Epithelial cell of proximal tubule (primary cell): Measurements from ENCODE around the gene FBXO39. TPM values are rescaled to one million over a fixed set of nuclear protein-coding genes. Genes with fewer than 3 reads are reported as not detected.

Experiments used
- DNase-seq: peaks from one replicate; pipeline ENCODE4 v3.0.0-alpha.2; 2011; ENCODE audit warnings: low read depth
- H3K4me3 ChIP-seq: 2 replicates; pipeline ENCODE4 v1.5.1; 2011; ENCODE audit warnings: low read depth, mild to moderate bottlenecking, low read length
- total RNA-seq: library from RNA; depleted of rRNA; stranded (reverse); fragments of >200 nt; gene quantifications from 2 replicates; pipeline ENCODE4 v1.2.3, GENCODE V29; 2015
- TF ChIP-seq, protein P1 (sequence below): conservative IDR thresholded peaks from 2 replicates; pipeline ENCODE4 v1.5.1; 2012; ENCODE audit warnings: low read depth, mild to moderate bottlenecking, low read length

The FBXO39 gene
- total RNA-seq, 1 donor from 2014 or later = not detected

GRCh38 chr17:6787081-6787693 is 11.2 kb downstream of the FBXO39 start:
- TF ChIP-seq, protein P1, sequence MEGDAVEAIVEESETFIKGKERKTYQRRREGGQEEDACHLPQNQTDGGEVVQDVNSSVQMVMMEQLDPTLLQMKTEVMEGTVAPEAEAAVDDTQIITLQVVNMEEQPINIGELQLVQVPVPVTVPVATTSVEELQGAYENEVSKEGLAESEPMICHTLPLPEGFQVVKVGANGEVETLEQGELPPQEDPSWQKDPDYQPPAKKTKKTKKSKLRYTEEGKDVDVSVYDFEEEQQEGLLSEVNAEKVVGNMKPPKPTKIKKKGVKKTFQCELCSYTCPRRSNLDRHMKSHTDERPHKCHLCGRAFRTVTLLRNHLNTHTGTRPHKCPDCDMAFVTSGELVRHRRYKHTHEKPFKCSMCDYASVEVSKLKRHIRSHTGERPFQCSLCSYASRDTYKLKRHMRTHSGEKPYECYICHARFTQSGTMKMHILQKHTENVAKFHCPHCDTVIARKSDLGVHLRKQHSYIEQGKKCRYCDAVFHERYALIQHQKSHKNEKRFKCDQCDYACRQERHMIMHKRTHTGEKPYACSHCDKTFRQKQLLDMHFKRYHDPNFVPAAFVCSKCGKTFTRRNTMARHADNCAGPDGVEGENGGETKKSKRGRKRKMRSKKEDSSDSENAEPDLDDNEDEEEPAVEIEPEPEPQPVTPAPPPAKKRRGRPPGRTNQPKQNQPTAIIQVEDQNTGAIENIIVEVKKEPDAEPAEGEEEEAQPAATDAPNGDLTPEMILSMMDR = no peak
- no peak for DNase-seq
- H3K4me3 ChIP-seq = no peak overlapping the region

- TF ChIP-seq, protein P1 = no peak
- no peak overlapping the region for H3K4me3 ChIP-seq
- no peak for DNase-seq
These were observed 13.1 kb downstream of the FBXO39 start for GRCh38 chr17:6789146-6789545.

GRCh38 chr17:6793748-6794493 is 17.9 kb downstream of the FBXO39 start:
- TF ChIP-seq, protein P1 = no peak
- no peak overlapping the region for H3K4me3 ChIP-seq
- no peak for DNase-seq

GRCh38 chr17:6796017-6796886 is 20.2 kb downstream of the FBXO39 start:
- no peak overlapping the region for H3K4me3 ChIP-seq
- TF ChIP-seq, protein P1 = no peak
- no peak for DNase-seq

DNA sequence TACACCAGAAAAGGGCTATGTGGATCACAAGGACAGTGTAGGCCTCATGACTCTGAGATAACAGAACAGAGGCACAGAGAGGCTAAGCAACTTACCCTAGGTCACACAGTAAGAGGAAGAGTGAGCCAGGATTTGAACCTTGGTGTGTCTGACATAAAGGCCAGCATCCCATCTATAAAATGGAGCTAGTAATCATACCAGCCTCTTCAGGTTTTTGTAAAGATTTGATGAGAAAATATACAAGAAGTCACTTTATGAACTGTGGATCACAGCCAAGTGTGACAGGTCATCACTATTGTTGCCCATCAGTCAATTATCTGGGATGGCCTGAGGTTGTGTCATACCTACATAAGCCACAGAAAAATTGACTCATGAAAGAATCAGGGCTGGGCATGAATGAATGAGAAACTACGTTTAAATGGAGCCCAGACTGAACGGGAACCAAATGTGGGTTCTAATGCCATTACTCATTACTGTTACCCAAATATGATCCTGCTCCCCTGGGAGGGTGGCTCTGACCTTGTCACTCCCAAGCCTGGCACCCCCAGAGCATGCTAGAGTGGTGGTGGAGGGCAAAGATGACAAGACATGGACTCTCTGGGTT is 21.0 kb downstream of the FBXO39 start:
- no peak overlapping the region for H3K4me3 ChIP-seq
- no peak for DNase-seq
- TF ChIP-seq, protein P1 = no peak

DNA sequence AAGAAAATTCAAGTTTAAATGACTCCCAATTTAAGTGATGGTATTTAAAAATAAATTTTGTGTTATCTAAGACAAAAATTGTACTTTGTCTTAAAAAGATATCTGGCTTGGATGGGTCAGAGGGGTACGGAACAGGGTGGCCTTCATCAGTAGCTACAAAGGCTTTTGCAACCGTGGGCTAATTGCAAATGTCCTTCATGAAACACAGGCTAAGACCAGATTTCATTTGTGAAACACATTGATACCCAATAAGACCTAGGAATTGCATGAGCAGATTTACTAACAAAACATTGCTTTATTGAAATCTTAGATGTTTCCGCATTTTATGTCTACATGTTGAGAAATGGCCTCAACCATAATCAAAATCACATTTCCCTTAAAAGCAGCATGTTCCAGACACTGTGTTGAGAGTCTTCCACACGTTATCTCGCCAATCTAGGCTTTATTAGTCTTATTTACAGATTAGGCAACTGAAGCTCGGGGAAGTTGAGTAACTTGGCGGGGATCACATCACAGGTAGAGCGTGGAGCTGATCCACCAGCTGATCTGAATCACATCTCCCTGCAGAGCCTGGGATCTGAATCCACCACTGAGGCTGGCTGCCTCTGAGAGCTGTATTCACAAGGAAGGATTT is 21.8 kb downstream of the FBXO39 start:
- no peak for DNase-seq
- TF ChIP-seq, protein P1 = no peak
- H3K4me3 ChIP-seq = no peak overlapping the region
